ENCODE measurements around the gene VDR.

Gene VDR

DNA sequence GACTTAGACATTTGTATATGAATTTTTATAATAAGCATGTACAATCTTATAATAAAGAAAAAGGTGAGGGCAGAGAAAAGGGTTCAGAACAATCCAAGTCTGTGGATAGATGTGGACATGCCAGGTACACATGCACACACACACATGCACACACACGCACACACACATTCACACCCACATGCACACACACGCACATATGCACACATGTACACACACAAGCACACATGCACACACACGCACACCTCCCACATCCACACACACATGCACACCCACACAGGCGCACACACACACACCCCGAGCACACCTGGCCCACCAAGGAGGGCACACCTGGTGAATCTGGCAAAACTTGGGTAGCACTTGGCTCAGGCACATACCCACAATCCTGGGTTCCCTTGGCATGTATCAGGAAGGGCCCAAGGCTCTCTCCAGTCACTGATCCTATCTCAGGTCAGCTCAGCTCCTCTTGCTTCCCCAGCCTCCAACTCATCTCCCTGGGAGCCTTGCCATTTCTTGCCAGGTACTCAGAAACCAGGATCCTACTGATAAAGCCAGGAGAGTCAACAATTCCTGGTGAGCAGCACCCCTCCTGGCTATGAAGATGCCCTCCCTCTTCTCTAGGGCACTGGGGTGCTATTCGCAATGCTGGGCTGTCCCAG, 40.0 kb upstream of the VDR start:
- DNase-seq (ENCODE audit: low read depth, low spot score), result no peak
- Histone ChIP-seq H3K4me3 (no peak overlapping the region), H3K36me3 (ENCODE audit: insufficient read depth, low read length) (no peaks in the 10 kb centered on the region), H3K9ac (ENCODE audit: insufficient read length) (no peak overlapping the region), H3K27ac (no peak overlapping the region), H3K9me3 (ENCODE audit: low read depth, low read length) (no peaks in the 10 kb centered on the region)
- TF ChIP-seq FOXP2 (optimal IDR thresholded peaks at IDR 0.05; ENCODE audit: control extremely low read depth, extremely low read length, insufficient read depth), result no peak
- no peak for TF ChIP-seq POLR2AphosphoS5 (IDR thresholded peaks at IDR 0.05; ENCODE audit: borderline replicate concordance, low read depth, low read length)
- no peak for TF ChIP-seq EZH2 (IDR thresholded peaks at IDR 0.05)

DNA sequence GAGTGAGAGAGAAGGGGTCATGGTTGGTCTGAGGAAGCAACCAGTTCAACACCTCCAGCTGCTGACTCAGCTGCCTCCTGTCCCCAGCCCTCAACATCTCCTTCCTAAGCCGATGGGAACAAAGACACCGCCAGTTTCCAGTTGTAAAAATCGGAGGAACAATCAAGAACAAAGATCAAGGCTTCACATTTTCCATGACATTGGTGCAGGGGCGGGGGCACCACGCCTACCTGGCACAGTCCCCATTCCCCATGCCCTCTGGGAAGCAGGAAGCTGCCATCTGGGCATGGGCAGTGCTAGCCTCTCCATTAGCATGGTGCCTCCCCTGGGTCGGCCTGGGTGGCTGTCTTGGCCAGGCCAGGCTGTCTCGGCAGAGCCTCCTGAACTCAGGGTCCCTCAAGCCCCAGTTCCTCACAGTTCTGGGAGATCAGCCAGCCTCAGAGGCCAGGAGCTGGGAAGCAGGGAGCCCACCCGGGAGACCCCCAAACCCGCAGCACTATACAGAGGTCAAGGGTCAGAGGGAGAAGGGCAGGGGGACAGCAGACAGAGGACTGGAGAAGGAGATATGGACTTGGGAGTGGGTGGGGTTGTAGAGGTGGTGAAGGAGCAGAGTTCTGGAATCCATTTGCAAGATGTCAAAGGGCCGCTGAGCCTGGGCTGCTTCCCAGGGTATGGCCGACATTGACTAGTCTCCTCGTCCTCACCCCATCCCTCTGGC, 39.0 kb upstream of the VDR start:
- no peak overlapping the region for H3K4me3 ChIP-seq
- H3K36me3 ChIP-seq (ENCODE audit: insufficient read depth, low read length), result no peaks in the 10 kb centered on the region
- DNase-seq (ENCODE audit: low read depth, low spot score), result no peak
- TF ChIP-seq POLR2AphosphoS5 (IDR thresholded peaks at IDR 0.05; ENCODE audit: borderline replicate concordance, low read depth, low read length) (no peak), FOXP2 (optimal IDR thresholded peaks at IDR 0.05; ENCODE audit: control extremely low read depth, extremely low read length, insufficient read depth) (no peak), EZH2 (IDR thresholded peaks at IDR 0.05) (no peak)
- H3K27ac ChIP-seq, result no peak overlapping the region
- no peaks in the 10 kb centered on the region for H3K9me3 ChIP-seq (ENCODE audit: low read depth, low read length)
- no peak overlapping the region for H3K9ac ChIP-seq (ENCODE audit: insufficient read length)

DNA sequence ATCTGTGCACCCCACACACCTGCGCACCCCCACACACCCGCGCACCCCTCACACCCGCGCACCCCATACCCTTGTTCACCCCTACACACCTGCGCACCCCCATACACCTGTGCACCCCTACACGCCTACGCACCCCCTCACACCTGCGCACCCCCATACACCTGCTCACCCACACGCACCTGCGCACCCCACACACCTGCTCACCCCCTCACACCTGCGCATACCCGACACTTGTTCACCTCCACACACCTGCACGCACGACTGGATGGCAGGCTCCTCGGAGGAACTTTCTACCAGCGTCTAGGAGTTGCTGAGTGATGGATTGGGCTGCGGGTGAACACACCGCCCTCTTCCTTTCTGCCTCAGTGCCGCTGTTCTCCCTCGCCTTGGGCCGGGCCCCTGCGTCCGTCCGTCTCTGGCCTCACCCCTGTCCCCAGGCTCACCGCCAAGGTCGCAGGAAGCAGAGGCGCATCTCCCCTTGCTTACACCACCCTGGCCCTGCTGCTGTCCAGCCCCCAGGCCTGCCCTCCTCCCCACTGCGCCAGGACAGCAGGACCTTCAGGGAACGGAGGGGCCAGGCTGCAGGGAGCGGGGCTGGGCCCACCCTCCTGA, 37.9 kb upstream of the VDR start:
- H3K4me3 ChIP-seq, result no peak overlapping the region
- H3K9ac ChIP-seq (ENCODE audit: insufficient read length), result no peak overlapping the region
- no peaks in the 10 kb centered on the region for H3K9me3 ChIP-seq (ENCODE audit: low read depth, low read length)
- DNase-seq (ENCODE audit: low read depth, low spot score), result no peak
- H3K27ac ChIP-seq, result no peak overlapping the region
- TF ChIP-seq POLR2AphosphoS5 (IDR thresholded peaks at IDR 0.05; ENCODE audit: borderline replicate concordance, low read depth, low read length) (no peak), FOXP2 (optimal IDR thresholded peaks at IDR 0.05; ENCODE audit: control extremely low read depth, extremely low read length, insufficient read depth) (no peak)
- H3K36me3 ChIP-seq (ENCODE audit: insufficient read depth, low read length), result no peaks in the 10 kb centered on the region

DNA sequence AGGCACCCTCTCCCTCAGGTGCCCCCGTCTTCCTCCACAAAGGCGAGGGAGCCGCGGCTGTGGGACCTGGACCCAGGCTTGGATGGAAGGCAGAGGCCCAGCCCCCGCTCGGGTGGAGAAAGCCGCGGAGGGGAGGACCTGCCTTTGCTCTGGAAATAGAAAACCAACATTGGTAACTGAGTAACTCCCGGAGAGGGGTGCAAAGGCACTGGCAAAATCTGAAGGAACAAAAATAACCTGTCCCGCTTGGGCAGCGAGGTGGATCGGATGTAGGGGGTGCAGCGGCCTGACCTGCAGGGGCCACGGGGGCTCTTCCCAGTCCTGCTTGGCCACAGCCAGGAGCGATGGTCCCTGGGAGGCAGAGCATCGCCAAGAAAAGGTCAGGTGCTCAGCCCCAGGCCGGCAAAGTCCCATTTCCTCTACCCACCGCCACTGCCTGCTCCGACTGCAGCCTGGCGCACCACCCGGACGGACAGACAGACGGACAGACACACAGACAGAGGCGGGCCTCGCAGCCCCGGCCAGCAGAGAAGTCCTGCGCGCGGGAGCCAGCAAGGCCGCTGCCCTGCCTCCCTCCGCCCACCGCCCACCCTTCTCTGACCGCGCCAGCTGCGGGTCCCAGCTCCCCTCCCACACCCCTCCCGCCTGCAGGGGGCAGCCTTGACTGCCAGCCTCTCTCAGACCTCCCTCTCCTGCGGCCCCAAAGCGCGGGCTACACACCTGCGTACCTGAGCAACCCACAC, 37.2 kb upstream of the VDR start:
- Histone ChIP-seq H3K9ac (ENCODE audit: insufficient read length) (no peak overlapping the region), H3K4me3 (no peak overlapping the region), H3K9me3 (ENCODE audit: low read depth, low read length) (no peaks in the 10 kb centered on the region), H3K36me3 (ENCODE audit: insufficient read depth, low read length) (no peaks in the 10 kb centered on the region), H3K27ac (no peak overlapping the region)
- TF ChIP-seq EZH2 (IDR thresholded peaks at IDR 0.05) (no peak), POLR2AphosphoS5 (IDR thresholded peaks at IDR 0.05; ENCODE audit: borderline replicate concordance, low read depth, low read length) (no peak), FOXP2 (optimal IDR thresholded peaks at IDR 0.05; ENCODE audit: control extremely low read depth, extremely low read length, insufficient read depth) (no peak)
- no peak for DNase-seq (ENCODE audit: low read depth, low spot score)

- no peak for DNase-seq (ENCODE audit: low read depth, low spot score)
- H3K9ac ChIP-seq (ENCODE audit: insufficient read length), result no peak overlapping the region
- no peaks in the 10 kb centered on the region for H3K9me3 ChIP-seq (ENCODE audit: low read depth, low read length)
- no peak overlapping the region for H3K27ac ChIP-seq
- no peaks in the 10 kb centered on the region for H3K36me3 ChIP-seq (ENCODE audit: insufficient read depth, low read length)
- no peak overlapping the region for H3K4me3 ChIP-seq
- TF ChIP-seq EZH2 (IDR thresholded peaks at IDR 0.05) (no peak), FOXP2 (optimal IDR thresholded peaks at IDR 0.05; ENCODE audit: control extremely low read depth, extremely low read length, insufficient read depth) (no peak), POLR2AphosphoS5 (IDR thresholded peaks at IDR 0.05; ENCODE audit: borderline replicate concordance, low read depth, low read length) (no peak)
These were observed 36.6 kb upstream of the VDR start for GRCh38 chr12:47941475-47941780.

GRCh38 chr12:47940773-47941474, 36.1 kb upstream of the VDR start:
- no peak for DNase-seq (ENCODE audit: low read depth, low spot score)
- no peaks in the 10 kb centered on the region for H3K9me3 ChIP-seq (ENCODE audit: low read depth, low read length)
- H3K27ac ChIP-seq, result no peak overlapping the region
- H3K4me3 ChIP-seq, result no peak overlapping the region
- H3K36me3 ChIP-seq (ENCODE audit: insufficient read depth, low read length), result no peaks in the 10 kb centered on the region
- H3K9ac ChIP-seq (ENCODE audit: insufficient read length), result no peak overlapping the region
- TF ChIP-seq FOXP2 (optimal IDR thresholded peaks at IDR 0.05; ENCODE audit: control extremely low read depth, extremely low read length, insufficient read depth) (no peak), EZH2 (IDR thresholded peaks at IDR 0.05) (no peak), POLR2AphosphoS5 (IDR thresholded peaks at IDR 0.05; ENCODE audit: borderline replicate concordance, low read depth, low read length) (no peak)

GRCh38 chr12:47939009-47939601, 34.3 kb upstream of the VDR start:
- no peak overlapping the region for H3K27ac ChIP-seq
- no peak for DNase-seq (ENCODE audit: low read depth, low spot score)
- no peak for TF ChIP-seq FOXP2 (optimal IDR thresholded peaks at IDR 0.05; ENCODE audit: control extremely low read depth, extremely low read length, insufficient read depth)
- TF ChIP-seq POLR2AphosphoS5 (IDR thresholded peaks at IDR 0.05; ENCODE audit: borderline replicate concordance, low read depth, low read length), result no peak
- TF ChIP-seq EZH2 (IDR thresholded peaks at IDR 0.05), result no peak
- no peaks in the 10 kb centered on the region for H3K36me3 ChIP-seq (ENCODE audit: insufficient read depth, low read length)
- H3K9ac ChIP-seq (ENCODE audit: insufficient read length), result no peak overlapping the region
- no peaks in the 10 kb centered on the region for H3K9me3 ChIP-seq (ENCODE audit: low read depth, low read length)
- H3K4me3 ChIP-seq, result no peak overlapping the region
